ENCODE results near the gene FNDC3B. TPM values are rescaled to one million over a fixed set of nuclear protein-coding genes. Genes with fewer than 3 reads are reported as not detected.

The FNDC3B gene
- total RNA-seq, 1 donor from 2014 or later: 29.5 TPM

DNA sequence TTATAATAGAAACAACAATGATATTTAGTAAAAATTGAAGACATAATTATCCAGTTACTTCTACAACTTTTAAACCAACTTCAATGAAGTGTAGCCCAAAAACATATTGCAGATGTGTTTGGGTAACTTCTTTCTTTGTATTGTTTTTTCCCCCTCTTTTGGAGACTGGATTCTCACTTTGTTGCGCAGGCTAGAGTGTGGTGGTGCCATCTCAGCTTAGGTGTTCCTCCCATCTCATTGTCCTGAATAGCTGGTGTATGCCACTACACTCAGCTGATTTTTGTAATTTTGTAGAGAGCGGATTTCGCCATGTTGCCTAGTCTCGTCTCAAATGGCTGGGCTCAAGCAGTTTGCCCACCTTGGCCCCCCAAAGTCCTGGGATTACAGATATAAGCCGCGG, 148.1 kb downstream of the FNDC3B start:
- Histone ChIP-seq H4K20me1 (ENCODE audit: low read depth) (peaks cover 16% of the 10 kb centered on the region), H3K79me2 (ENCODE audit: low read depth) (peaks cover 37% of the 10 kb centered on the region), H3K9ac (no peak overlapping the region), H3K9me3 (ENCODE audit: low read depth) (no peaks in the 10 kb centered on the region), H2AFZ (replicated peaks) (no peak overlapping the region), H3K27ac (no peak overlapping the region), H3K36me3 (no peaks in the 10 kb centered on the region), H3K27me3 (no peaks in the 10 kb centered on the region), H3K4me2 (no peak overlapping the region), H3K4me3 (no peak overlapping the region), H3K4me1 (no peaks in the 10 kb centered on the region), H3F3A (ENCODE audit: low read depth) (no peaks in the 10 kb centered on the region)
- H3K36me3 Mint-ChIP-seq: peaks cover 11% of the 10 kb centered on the region
- H3K27me3 Mint-ChIP-seq (ENCODE audit: insufficient read depth, low read depth): no peaks in the 10 kb centered on the region
- DNase-seq (ENCODE audit: low spot score): no peak
- no peaks in the 10 kb centered on the region for H3K9me3 Mint-ChIP-seq
- H3K4me3 Mint-ChIP-seq: no peak overlapping the region
- no peak for TF ChIP-seq EZH2 (IDR thresholded peaks at IDR 0.05)
- TF ChIP-seq, protein P1, sequence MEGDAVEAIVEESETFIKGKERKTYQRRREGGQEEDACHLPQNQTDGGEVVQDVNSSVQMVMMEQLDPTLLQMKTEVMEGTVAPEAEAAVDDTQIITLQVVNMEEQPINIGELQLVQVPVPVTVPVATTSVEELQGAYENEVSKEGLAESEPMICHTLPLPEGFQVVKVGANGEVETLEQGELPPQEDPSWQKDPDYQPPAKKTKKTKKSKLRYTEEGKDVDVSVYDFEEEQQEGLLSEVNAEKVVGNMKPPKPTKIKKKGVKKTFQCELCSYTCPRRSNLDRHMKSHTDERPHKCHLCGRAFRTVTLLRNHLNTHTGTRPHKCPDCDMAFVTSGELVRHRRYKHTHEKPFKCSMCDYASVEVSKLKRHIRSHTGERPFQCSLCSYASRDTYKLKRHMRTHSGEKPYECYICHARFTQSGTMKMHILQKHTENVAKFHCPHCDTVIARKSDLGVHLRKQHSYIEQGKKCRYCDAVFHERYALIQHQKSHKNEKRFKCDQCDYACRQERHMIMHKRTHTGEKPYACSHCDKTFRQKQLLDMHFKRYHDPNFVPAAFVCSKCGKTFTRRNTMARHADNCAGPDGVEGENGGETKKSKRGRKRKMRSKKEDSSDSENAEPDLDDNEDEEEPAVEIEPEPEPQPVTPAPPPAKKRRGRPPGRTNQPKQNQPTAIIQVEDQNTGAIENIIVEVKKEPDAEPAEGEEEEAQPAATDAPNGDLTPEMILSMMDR (IDR thresholded peaks at IDR 0.05): no peak
- no peak overlapping the region for H3K27ac Mint-ChIP-seq
- H3K4me1 Mint-ChIP-seq: peaks cover 20% of the 10 kb centered on the region

DNA sequence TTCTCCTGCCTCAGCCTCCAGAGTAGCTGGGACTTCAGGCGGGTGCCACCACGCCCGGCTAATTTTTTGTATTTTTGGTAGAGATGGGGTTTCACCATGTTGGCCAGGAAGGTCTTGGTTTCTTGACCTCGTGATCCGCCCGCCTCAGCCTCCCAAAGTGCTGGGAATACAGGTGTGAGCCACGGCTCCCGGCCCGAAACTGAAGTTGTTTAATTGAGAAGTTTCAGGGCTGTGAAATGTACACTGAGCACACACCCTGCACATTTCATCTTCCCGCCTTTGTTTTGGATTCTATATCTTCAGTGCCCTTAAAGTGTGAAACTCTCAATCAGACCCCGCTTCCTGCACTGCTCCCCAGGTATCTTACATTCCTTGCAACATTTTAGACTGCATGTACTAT, 149.1 kb downstream of the FNDC3B start:
- H4K20me1 ChIP-seq (ENCODE audit: low read depth): peaks cover 12% of the 10 kb centered on the region
- no peak overlapping the region for H2AFZ ChIP-seq (replicated peaks)
- peaks cover 39% of the 10 kb centered on the region for H3K79me2 ChIP-seq (ENCODE audit: low read depth)
- peaks cover 2% of the 10 kb centered on the region for H3K9me3 Mint-ChIP-seq
- TF ChIP-seq, protein P1 (IDR thresholded peaks at IDR 0.05): no peak
- TF ChIP-seq EZH2 (IDR thresholded peaks at IDR 0.05): no peak
- no peak overlapping the region for H3K4me2 ChIP-seq
- H3K36me3 ChIP-seq: no peaks in the 10 kb centered on the region
- no peak for DNase-seq (ENCODE audit: low spot score)
- no peaks in the 10 kb centered on the region for H3K27me3 Mint-ChIP-seq (ENCODE audit: insufficient read depth, low read depth)
- H3K4me3 Mint-ChIP-seq: no peak overlapping the region
- no peak overlapping the region for H3K9ac ChIP-seq
- H3K4me1 ChIP-seq: no peaks in the 10 kb centered on the region
- H3K27me3 ChIP-seq: no peaks in the 10 kb centered on the region
- H3K27ac ChIP-seq: no peak overlapping the region
- peaks cover 19% of the 10 kb centered on the region for H3K4me1 Mint-ChIP-seq
- H3F3A ChIP-seq (ENCODE audit: low read depth): no peaks in the 10 kb centered on the region
- H3K27ac Mint-ChIP-seq: no peak overlapping the region
- H3K4me3 ChIP-seq: no peak overlapping the region
- H3K9me3 ChIP-seq (ENCODE audit: low read depth): no peaks in the 10 kb centered on the region
- peaks cover 13% of the 10 kb centered on the region for H3K36me3 Mint-ChIP-seq

DNA sequence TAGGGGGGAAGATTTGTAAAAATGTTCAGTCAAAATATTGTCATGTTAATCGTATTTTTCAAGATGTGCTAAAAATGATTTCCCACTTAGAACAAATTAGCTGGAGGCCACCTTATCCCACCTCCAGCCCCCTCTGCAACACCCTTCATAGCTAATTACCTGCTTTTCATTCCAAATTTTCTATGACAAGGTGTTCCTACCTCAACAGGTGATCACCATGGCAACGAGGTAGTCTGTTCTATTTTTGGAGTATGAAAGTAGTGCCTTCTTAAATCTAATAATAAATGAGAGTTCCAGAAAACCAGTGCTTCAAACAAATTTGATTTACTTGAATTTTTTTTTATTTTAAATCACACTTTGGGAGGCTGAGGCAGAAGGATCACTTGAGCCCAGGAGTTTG, 149.8 kb downstream of the FNDC3B start:
- peaks cover under 1% of the 10 kb centered on the region for H3K4me1 ChIP-seq
- Mint-ChIP-seq H3K36me3 (peaks cover 15% of the 10 kb centered on the region), H3K4me3 (no peak overlapping the region), H3K27ac (no peak overlapping the region), H3K9me3 (peaks cover 4% of the 10 kb centered on the region), H3K27me3 (ENCODE audit: insufficient read depth, low read depth) (no peaks in the 10 kb centered on the region), H3K4me1 (peaks cover 19% of the 10 kb centered on the region)
- no peak overlapping the region for H3K4me3 ChIP-seq
- no peaks in the 10 kb centered on the region for H3K9me3 ChIP-seq (ENCODE audit: low read depth)
- no peaks in the 10 kb centered on the region for H3F3A ChIP-seq (ENCODE audit: low read depth)
- no peak overlapping the region for H3K9ac ChIP-seq
- DNase-seq (ENCODE audit: low spot score): no peak
- H3K27me3 ChIP-seq: no peaks in the 10 kb centered on the region
- H3K36me3 ChIP-seq: no peaks in the 10 kb centered on the region
- peaks cover 39% of the 10 kb centered on the region for H3K79me2 ChIP-seq (ENCODE audit: low read depth)
- peaks cover 5% of the 10 kb centered on the region for H4K20me1 ChIP-seq (ENCODE audit: low read depth)
- H3K27ac ChIP-seq: no peak overlapping the region
- TF ChIP-seq EZH2phosphoT487 (IDR thresholded peaks at IDR 0.05) (no peak), EZH2 (IDR thresholded peaks at IDR 0.05) (no peak)
- TF ChIP-seq, protein P1 (IDR thresholded peaks at IDR 0.05): no peak
- H2AFZ ChIP-seq (replicated peaks): no peak overlapping the region
- H3K4me2 ChIP-seq: no peak overlapping the region

Data from neural progenitor cell (in vitro differentiated cells).